ENCODE measurements around the gene UTP4.
A peak's percentile ranks its signal among the peaks of the same experiment; 100 is the strongest.

UTP4 gene
- 21.8 to 92.5 (median 26.6) reads per million in 3 experiments for total RNA-seq

GRCh38 chr16:69132424-69133252 is at the start of gene UTP4, which contains the start of gene CHTF8:
Gene UTP4, plus strand, starts transcription at chr16:69132649. Its CDS starts 811 bp downstream, at chr16:69133460.
Gene CHTF8, minus strand, starts transcription at chr16:69132588. Its CDS starts 11,130 bp downstream, at chr16:69121458.
- peak; percentile 84 for DNase-seq

- DNase-seq = no peak
Measured at GRCh38 chr16:69083306-69083941, 49.0 kb upstream of the UTP4 start.

- no peak for DNase-seq
Measured at GRCh38 chr16:69084289-69084688, 48.2 kb upstream of the UTP4 start.

GRCh38 chr16:69085032-69085695 is 47.3 kb upstream of the UTP4 start:
- DNase-seq = no peak

- DNase-seq = no peak
Measured at GRCh38 chr16:69087161-69087581, 45.3 kb upstream of the UTP4 start.

GRCh38 chr16:69088684-69089083 is 43.8 kb upstream of the UTP4 start:
- DNase-seq = no peak

GRCh38 chr16:69089091-69089910 is 43.1 kb upstream of the UTP4 start:
- no peak for DNase-seq

- DNase-seq = no peak
Measured at GRCh38 chr16:69093974-69094373, 38.5 kb upstream of the UTP4 start.

- no peak for DNase-seq
Measured at GRCh38 chr16:69094501-69094900, 37.9 kb upstream of the UTP4 start.

- no peak for DNase-seq
Measured at GRCh38 chr16:69095193-69095592, 37.3 kb upstream of the UTP4 start.

GRCh38 chr16:69100071-69100691 is 32.3 kb upstream of the UTP4 start:
- DNase-seq = no peak

GRCh38 chr16:69105501-69106361 is 26.7 kb upstream of the UTP4 start, which contains the start of gene HAS3:
Gene HAS3, plus strand, starts transcription at chr16:69105653. Its CDS starts 3,743 bp downstream, at chr16:69109396.
- no peak for DNase-seq

GRCh38 chr16:69106491-69107315 is 25.7 kb upstream of the UTP4 start:
- DNase-seq = no peak

GRCh38 chr16:69107316-69107962 is 25.0 kb upstream of the UTP4 start:
- no peak for DNase-seq

GRCh38 chr16:69108064-69108904 is 24.2 kb upstream of the UTP4 start:
- no peak for DNase-seq

GRCh38 chr16:69108905-69109252 is 23.6 kb upstream of the UTP4 start:
- DNase-seq = no peak

GRCh38 chr16:69109486-69110270 is 22.8 kb upstream of the UTP4 start:
- DNase-seq = no peak

- no peak for DNase-seq
Measured at GRCh38 chr16:69110406-69110805, 22.0 kb upstream of the UTP4 start.

Measured in central memory CD4-positive, alpha-beta T cell (primary cell).